HG03439 (cell line): ENCODE measurements around the gene KCNQ1.

Experiments
- ATAC-seq: cut with Tn5 transposase; IDR thresholded peaks from one replicate; pipeline ENCODE4 v1.9.1; 2021; ENCODE audit warnings: mild to moderate bottlenecking, moderate library complexity; ENCODE audit not compliant: unreplicated experiment

KCNQ1 gene

DNA sequence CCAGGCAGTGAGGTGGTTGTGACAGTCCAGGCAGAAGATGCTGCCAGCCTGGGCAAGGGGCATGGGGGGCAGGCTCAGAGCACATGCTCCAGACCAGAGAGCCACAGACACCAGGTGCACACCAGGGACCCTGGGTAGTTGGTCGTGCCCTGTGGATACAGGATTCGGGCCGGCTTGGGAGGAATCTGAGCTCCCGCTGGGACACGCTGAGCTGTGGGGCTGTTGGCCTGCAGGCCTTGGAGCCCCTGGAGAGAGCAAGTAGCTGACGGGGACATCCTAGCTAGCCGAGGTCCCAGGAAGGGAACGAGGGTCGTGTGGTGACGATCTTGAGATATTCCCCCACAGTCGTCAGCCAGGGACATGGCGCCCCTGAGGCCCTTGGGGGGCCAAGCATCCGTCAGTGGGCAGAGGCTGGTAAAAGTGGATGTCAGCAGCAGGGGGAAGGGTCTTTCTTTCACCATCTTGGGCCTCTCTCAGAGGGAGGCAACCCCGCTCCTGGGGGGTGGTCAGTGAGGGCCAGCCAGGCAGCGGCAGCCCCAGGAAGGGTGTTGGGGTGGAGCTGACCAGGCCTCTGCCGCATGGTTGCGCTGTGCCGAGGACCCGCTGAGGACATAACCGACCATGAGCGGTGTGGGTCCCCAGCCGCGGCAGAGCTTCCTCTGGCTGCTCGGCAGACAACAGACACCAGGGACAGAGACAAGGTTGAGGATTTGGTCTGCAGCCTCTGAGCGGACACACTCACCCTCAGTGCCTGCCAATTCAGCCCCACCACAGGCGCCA lies 396.8 kb downstream of the KCNQ1 start:
- no peak for ATAC-seq

DNA sequence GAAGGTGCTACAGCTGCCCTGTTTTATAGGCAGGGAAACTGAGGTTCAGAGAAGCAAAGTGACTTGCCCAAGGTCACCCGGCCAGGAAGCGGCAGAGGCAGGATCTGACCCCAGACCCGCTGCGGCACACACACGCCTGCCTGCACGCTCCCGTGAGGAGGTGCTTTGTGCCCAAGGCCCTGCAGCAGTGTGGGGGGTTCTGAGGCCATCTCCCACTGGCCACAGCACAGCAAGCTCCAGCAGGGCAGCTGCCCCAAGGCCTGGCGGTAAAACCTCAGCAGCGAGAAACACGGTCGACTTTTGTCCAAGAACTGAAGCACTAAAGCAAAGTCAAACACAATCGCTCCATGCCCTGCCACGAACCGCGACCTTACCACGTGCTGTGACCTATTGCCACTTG lies 398.1 kb downstream of the KCNQ1 start:
- ATAC-seq = no peak

DNA sequence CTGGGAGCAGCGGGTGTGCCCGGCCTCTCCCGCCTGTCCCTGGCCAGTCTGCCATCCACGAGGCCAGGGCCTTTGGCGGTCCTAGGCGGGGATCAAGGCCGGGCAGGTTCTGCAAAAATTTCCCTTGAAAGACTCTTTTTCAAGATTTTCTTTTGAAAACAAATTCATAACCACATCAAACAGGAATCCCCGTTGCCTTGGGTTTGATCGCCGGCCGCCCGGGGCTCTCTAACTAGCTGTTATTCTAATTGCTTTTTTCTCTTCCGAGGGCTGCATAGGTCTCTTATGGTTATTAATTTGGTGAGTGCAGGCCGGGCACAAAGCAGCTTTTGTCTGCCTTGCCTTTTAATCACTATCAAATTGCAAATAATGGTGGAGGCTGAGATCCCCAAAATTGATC lies 398.7 kb downstream of the KCNQ1 start:
- ATAC-seq = no peak

DNA sequence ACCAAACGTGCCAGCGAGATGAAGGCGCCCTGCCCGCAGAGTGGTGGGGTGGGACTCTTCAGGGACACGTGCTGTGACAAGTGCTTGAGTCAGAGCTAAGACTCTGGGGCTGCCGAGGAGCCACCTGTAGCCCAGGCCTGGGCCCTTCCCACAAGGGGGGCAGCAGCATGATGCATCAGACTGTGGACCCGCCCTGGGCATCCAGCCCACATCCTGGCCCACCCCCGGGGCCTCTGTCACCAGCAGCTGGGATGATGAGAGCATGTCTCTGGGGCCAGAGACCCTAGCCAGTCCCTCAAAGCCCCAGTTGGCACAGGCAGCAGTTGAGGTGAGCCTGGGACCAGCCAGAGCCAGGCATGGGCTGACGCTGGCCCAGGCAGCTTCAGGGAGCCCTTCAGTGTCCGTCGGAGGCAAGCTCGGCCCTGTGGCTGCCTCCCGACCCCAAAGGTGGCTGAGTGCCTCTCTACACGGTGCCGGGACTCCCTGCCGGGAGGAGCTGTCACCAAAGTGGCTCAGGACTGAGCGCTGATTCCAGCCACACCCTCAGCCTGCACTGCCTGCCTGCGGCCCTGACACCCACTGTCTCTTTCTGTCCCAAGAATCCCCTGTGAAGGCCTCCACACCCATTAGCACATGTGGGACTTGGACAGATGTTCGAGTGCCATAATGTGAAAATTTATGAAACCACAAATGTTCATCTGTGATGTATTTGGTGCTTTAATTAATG lies 399.5 kb downstream of the KCNQ1 start:
- no peak for ATAC-seq

DNA sequence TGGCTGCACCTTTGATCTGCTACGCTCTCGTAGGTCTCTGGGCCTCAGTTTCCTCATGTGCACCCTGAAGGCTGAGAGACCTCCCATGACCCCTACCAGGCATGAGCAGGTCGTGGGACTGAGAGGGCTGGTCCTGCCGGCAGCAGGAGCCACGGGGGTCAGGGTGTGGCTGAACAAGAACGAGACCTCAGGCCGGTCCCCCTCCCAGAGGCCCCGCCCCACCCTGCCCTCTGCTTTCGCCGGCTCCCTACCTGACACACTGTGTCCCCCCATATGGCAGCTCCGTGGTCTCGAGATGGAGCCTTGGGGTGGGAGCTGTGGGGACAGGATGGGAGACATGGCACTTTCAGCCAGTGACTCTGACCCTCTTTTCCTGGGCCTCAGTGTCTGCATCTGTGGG lies 400.2 kb downstream of the KCNQ1 start:
- ATAC-seq = no peak

DNA sequence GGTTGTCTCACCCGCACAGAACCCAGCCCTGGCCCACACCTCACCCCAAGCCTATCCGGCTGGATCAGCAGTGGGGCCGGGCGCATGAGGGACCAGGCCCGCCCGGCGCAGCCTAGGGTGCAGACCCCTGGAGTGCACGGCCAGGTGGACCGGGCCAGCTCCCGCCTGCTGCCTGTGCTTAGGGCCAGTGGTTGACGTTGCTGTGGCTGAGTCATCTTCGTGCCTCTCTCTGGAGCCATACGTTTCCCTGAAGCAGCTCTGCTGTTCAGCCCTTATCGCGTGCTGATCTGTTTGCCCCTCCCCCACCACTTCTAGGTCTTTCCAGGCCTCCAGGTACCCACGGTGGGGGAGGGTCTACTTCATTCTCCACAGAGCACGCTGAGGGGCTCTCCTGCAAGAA lies 401.2 kb downstream of the KCNQ1 start:
- ATAC-seq = no peak

DNA sequence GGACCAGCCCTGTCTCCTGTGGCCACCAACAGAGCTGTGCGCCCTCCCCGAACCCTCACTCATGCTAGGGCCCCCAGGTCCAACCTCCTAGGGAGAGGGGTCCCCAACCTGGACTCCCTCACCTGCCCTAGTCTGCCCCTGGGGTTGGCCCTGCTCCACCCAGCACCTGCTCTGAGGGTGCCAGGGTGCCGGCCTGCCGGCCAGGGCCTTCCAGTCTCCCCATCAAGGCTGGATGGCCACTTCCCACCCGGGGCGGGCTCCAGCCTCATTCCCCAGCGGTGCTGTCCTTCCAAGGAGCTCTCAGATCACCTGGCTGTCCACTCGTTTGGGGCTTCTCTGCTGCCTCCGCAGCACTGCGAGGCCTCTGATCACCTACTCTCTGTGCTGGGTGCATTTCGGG lies 401.7 kb downstream of the KCNQ1 start:
- no peak for ATAC-seq

DNA sequence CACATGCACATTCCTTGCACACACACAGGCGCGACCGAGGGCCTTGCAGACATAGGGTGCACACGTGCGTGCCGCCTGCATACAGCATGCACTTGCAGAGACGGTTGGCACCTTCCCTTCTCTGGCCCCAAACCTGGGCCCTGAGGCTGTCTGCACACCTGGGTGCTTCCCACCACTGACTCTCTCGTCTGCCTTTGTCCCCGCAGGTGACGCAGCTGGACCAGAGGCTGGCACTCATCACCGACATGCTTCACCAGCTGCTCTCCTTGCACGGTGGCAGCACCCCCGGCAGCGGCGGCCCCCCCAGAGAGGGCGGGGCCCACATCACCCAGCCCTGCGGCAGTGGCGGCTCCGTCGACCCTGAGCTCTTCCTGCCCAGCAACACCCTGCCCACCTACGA lies 402.8 kb downstream of the KCNQ1 start:
- ATAC-seq = no peak

DNA sequence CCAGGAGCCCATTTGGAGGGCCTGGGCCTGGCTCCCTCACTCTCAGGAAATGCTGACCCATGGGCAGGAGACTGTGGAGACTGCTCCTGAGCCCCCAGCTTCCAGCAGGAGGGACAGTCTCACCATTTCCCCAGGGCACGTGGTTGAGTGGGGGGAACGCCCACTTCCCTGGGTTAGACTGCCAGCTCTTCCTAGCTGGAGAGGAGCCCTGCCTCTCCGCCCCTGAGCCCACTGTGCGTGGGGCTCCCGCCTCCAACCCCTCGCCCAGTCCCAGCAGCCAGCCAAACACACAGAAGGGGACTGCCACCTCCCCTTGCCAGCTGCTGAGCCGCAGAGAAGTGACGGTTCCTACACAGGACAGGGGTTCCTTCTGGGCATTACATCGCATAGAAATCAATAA lies 403.7 kb downstream of the KCNQ1 start:
- no peak for ATAC-seq

DNA sequence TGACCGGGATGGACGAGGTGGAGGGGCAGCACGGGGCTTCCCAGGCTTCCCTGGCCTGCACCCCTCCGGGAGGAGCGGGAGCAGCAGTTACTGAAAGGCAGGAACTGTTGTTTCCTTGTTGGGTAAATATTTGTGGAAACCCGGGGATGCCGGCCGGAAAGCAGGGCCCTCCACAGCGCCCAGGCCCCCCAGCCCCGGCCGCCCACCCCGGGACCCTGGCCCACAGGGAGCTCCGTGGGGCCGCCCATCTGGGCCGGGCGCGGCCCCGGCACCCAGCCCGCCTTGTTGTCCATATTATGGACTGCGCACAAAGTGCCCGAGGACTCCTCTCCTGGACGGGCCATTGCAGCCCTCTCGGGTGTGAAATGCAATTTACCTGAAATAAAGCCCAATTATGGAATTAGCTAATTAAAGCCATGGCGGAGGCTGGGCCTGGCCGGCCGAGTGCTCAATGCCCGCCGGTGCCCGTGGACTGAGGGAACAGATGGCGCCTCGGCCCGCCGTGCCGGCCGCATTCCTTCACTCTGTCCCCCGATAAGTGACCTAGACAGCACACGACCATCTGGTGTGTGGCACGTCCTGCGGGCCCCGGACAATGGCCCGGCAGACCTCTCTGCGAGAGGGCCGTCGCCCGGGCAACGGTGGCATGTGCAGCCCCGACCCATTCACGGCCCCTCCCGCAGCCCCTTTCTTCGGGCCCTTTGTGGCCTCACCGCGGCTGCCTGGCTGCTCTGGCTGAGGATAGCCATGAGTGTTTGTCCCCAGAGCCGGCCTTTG lies 405.4 kb downstream of the KCNQ1 start:
- no peak for ATAC-seq

DNA sequence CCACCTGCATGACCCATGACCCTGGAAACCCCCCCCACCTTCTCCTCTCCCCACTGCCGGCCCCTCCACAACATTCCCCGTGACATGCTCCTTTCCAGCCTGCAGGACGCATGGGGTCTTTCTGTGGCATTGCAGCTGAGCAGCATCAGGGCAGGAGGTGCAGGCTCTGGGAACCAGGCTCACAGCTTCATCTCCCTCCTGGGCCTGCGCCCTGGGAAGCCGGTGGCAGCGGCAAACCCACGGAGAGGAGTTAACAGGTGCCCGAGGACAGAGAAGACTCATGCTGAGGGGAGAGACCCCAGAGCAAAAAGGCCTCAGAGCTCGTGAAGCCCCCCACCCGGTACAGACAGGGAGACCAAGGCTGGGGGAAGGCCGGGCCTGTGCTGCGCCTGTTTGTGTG lies 408.6 kb downstream of the KCNQ1 start:
- no peak for ATAC-seq

DNA sequence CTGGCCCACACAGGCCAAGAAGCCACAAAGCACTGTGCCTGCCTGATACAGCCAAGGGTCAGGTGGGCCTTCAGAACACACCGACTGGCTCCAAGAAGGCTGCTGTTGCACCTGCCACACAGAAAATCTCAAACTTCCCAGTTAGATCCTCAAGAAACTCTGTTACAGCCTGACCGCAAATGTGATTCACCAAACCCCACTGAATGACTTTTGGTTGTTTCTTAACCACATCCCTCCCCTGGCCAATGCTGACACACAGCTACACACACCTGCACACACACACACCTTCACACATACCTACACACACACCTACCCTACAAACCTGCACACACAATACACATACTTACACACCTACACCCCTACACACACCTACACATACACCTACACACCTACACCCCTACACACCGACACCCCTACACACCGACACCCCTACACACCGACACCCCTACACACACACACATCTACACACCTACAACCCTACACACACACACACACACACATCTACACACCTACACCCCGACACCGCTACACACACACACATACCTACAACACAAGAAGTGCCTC lies 409.3 kb downstream of the KCNQ1 start:
- no peak for ATAC-seq

DNA sequence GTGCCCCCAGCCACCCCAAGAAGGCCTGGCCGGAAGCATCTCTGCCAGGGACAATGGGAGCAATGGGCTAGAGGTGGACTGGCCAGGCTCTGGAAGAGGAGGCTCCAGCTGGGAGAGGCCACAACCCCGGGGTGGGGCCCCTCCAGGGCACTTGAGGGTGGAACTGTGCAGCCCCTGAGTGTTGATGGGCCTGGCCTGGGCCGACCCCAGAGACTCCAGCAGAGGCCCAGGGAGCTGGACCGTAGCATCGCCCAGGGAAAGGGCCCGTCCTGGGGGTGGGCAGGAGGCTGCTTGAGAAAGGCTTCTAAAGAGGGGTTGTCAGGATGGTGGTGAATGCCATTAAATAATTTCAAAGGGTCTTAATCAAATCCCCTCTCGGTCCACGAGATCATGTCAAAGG lies 410.4 kb downstream of the KCNQ1 start:
- ATAC-seq = no peak

DNA sequence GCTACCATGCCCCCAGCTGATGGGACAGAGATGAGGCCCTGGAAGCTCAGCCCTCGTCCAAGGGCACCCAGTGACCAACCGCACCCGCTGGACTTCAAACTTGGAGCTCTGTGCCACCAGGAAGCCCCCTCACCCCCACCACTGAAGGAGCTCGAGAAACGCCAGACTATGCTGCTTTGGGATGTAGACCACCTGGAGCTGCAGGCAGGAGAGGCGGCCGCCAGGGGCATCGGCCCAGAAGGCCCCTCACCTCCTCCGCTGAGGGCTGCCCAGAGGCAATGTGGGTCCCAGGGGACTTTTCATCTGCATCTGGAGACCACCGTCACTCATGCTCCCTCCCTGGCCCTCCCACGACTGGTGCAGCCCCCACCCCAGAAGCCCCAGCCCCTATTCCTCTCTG lies 412.5 kb downstream of the KCNQ1 start:
- ATAC-seq = no peak

DNA sequence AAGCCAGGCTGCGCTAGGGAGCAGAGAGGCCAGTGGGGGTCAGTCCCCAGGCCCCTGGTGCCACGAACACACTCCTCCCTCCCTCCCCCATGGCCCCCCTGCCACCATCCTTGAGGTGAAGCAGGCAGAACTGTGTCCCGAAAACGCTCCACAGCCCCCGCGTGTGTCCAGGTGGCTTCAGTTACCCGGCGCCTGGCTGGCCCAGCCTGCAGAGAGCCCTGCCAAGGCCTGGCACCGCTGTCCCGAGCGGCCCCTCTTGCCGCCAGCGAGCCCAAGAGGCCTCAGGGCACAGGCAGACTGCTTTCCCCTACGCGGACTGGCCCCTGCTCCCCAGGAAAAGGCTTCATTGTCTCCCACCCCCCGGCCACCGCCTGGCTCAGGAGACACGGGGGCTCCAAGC lies 413.1 kb downstream of the KCNQ1 start:
- no peak for ATAC-seq

DNA sequence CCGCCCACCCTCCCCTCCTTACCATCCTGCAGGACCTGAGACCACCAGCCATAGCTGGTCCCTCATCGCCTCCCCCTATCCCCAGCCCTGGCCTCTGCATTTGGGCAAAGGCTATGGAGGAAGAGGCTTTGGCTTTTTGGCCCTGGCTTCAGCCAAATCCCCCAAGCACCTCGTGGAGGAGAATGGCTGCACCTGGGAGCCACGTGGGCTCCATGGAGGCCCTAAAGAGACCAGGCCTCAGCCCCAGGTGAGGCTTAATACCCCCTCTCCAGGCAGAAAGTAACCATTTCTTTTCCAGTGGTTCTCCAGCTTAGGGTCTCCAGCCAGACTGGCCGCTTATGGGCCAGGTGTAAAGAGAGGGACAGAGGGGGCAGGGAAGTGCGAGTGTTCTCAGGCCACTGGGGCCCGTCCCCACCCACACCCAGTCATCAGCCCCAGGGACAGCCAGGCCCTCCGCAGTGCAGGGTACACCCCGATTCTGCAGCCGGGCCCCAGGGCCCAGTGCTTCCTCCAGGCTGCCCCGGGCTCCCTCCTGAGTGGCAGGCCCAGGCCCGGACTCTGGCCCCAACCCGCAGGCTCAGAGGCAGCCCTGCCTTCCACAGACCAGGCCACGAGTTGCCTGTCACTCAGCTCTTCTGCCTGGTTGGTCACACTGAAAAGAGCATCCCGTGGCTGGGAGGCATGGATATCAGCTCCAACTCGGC lies 414.3 kb downstream of the KCNQ1 start:
- no peak for ATAC-seq

DNA sequence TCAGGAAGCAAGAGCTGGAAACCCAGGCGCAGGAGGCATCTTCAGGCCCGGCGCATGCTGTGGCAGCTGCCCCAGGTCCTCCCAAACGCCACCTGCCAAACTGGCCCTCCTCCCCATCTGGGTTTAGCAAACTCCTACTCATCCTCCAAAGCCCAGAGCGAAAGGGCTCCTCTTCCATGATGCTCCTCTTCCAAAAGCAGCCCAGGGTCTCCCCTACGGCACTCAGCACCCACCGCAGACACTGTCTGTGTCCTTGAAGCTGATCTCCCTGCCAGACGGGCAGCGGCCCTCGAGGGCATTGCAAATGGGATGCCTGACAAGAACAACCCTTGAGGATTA lies 414.9 kb downstream of the KCNQ1 start:
- no peak for ATAC-seq

DNA sequence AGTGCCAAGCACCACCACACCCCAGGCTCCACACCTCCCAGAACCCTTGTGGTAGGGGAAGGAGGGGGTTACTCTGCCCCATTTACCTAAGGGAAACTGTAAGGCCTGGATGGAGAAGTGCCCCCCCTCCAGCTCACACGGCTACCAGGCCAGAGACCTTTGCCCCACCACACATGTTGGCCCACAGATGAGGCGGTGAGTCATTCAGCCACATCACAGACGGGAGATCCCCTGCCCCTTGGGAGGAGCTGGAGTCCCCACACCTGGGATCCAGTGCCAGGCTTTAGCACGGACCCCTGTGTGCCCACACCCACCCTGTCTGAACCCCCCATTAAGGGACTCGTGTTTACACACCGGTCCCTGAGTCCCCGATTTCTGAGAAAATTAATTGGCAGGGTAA lies 415.8 kb downstream of the KCNQ1 start:
- ATAC-seq = no peak

DNA sequence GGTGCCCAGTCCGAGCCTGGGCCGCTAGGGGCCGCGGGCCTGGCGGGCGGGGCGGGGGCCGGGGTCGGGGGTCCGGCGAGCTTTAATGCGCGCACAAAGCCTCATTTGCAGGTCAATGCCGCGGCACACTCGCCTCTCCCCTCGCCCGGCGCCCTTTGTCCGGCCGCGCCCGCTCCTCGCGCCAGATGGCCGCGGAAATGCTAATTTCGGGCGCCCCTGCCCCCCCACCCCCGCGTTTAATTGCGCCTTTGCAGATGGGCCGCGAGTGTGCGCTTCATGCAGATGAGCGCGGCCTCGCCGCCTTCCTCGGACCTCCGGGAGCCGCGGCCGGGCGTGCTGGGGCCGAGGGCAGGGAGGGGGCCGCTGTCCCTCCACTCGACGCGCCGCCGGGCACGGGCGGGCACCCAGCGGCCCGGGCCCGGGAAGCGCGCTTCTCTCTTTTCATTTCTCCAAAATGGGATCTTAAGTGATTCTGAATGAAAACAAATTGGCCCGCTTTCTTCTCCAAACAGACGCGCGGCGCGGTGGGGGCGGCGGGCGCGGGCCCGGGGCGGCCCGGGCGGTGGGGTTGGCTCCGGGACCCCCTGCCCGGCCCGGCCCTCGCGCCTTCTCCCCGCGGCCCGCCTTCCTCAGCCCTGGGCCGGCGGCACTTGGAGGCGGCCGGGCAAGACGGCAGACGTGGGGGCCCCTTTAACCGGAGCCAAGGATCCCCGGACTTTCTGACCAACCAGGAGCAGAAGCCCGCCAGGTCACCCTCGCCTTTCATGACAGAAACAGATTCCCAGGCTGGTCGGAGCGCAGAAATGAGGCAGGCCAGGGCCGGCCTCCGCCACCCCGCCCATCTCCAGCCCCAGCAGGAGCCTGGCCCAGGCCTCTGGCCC lies 417.8 kb downstream of the KCNQ1 start:
- ATAC-seq = no peak

DNA sequence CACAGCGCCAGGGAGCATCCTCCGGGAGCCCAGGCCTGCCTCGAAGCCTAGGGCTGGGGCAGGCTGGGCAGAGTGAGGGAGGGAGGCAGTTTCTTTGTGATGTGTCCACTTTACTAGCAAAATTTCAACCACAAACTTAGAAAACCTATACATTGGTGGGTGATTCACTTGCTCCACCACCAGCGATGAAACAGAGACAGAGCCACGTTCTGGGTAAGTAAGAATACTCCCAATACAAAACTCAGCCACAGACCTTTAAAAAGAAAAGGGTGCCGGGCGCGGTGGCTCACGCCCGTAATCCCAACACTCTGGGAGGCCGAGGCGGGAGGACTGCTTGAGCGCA lies 418.4 kb downstream of the KCNQ1 start:
- ATAC-seq = no peak
